Loucy (cell line): ENCODE results near the gene SLC35E3.
A peak's percentile ranks its signal among the peaks of the same experiment; 100 is the strongest.

ENCODE experiments used
- H2AFZ ChIP-seq: fragments of 200-600 bp; sonication (generic); 2 replicates; pipeline ENCODE4 v1.6.0; 2016; ENCODE audit warnings: antibody characterized with exemption, mild to moderate bottlenecking, low read length, moderate library complexity
- H3F3A ChIP-seq: fragments of 200-600 bp; 2 replicates; pipeline ENCODE4 v1.6.0; 2016; ENCODE audit warnings: antibody characterized with exemption, low read depth, mild to moderate bottlenecking
- H3K27me3 ChIP-seq: fragments of 200-600 bp; sonication (generic); 2 replicates; pipeline ENCODE4 v1.6.1; 2014; ENCODE audit warnings: low read length, mild to moderate bottlenecking; ENCODE audit not compliant: insufficient read depth, poor library complexity, severe bottlenecking
- H3K36me3 ChIP-seq: fragments of 200-600 bp; sonication (generic); 2 replicates; pipeline ENCODE4 v1.6.1; 2016; ENCODE audit warnings: low read length; ENCODE audit not compliant: insufficient read depth
- H3K4me1 ChIP-seq: fragments of 200-600 bp; sonication (generic); 2 replicates; pipeline ENCODE4 v1.5.1; 2014; ENCODE audit warnings: low read length, mild to moderate bottlenecking; ENCODE audit not compliant: insufficient read depth, poor library complexity, severe bottlenecking
- H3K4me2 ChIP-seq: fragments of 200-600 bp; sonication (generic); 2 replicates; pipeline ENCODE4 v1.6.0; 2014; ENCODE audit warnings: antibody characterized with exemption, low read length, low read depth, mild to moderate bottlenecking; ENCODE audit not compliant: poor library complexity, severe bottlenecking
- H3K4me3 ChIP-seq: fragments of 200-600 bp; sonication (generic); 2 replicates; pipeline ENCODE4 v1.5.1; 2014; ENCODE audit warnings: low read length, mild to moderate bottlenecking, mixed read lengths; ENCODE audit not compliant: poor library complexity, severe bottlenecking
- H3K79me2 ChIP-seq: fragments of 200-600 bp; sonication (generic); 2 replicates; pipeline ENCODE4 v1.6.1; 2014; ENCODE audit warnings: low read length; ENCODE audit not compliant: insufficient read depth
- H3K9ac ChIP-seq: fragments of 200-600 bp; sonication (generic); 2 replicates; pipeline ENCODE4 v1.6.0; 2014; ENCODE audit warnings: mild to moderate bottlenecking, low read depth, low read length, moderate library complexity; ENCODE audit not compliant: poor library complexity, severe bottlenecking
- H3K9me2 ChIP-seq: fragments of 200-600 bp; sonication (generic); replicated peaks from 2 replicates; pipeline ENCODE4 v1.6.1; 2016; ENCODE audit warnings: low read depth, low read length, mixed read lengths
- H3K9me3 ChIP-seq: fragments of 200-600 bp; sonication (generic); 2 replicates; pipeline ENCODE4 v1.6.1; 2014; ENCODE audit warnings: mild to moderate bottlenecking, antibody characterized with exemption, low read length, low read depth; ENCODE audit not compliant: insufficient read depth
- H4K20me1 ChIP-seq: fragments of 200-600 bp; sonication (generic); 2 replicates; pipeline ENCODE4 v1.6.0; 2014; ENCODE audit warnings: antibody characterized with exemption, low read length, mild to moderate bottlenecking; ENCODE audit not compliant: insufficient read depth, poor library complexity, severe bottlenecking
- EZH2phosphoT487 ChIP-seq: fragments of 200-600 bp; IDR thresholded peaks from 2 replicates; pipeline ENCODE4 v1.6.1; 2018; ENCODE audit warnings: antibody characterized with exemption, mild to moderate bottlenecking, moderate library complexity, borderline replicate concordance
- TF ChIP-seq, protein P1 (sequence below): fragments of 200-600 bp; sonication (generic); conservative IDR thresholded peaks from 2 replicates; pipeline ENCODE4 v1.5.1; 2014; ENCODE audit warnings: mild to moderate bottlenecking, antibody characterized with exemption, low read length

SLC35E3 gene

DNA sequence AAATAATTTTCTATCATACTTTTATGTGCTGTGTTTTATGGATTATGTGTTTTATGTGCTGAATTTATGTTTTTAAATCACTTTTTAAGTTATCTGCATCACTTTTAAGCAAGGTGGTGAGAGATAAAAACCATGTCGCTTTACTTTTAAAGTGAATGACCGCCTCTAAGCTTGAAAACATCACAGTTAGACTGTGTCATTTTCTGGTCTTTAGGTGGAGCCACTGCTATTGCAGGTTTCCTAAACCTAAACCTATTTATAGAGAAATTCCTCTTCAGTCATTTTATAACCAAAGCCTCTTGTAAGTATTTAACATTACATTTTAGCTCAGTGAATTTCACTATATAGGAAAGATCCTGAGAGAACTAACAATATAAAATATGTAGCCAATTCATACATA, 41.0 kb downstream of the SLC35E3 start:
- Histone ChIP-seq H3K27me3 (no peaks in the 10 kb centered on the region), H4K20me1 (no peaks in the 10 kb centered on the region), H3K9me2 (no peaks in the 10 kb centered on the region), H3K36me3 (no peaks in the 10 kb centered on the region), H3K4me1 (peaks cover 7% of the 10 kb centered on the region), H3K9ac (peak overlapping the region; percentile 58), H3K4me2 (peak overlapping the region; percentile 40), H2AFZ (peak overlapping the region; percentile 31; the same call in 1 of the 2 replicates), H3F3A (no peaks in the 10 kb centered on the region), H3K4me3 (no peak overlapping the region), H3K79me2 (no peaks in the 10 kb centered on the region), H3K9me3 (no peaks in the 10 kb centered on the region)
- TF ChIP-seq, protein P1, sequence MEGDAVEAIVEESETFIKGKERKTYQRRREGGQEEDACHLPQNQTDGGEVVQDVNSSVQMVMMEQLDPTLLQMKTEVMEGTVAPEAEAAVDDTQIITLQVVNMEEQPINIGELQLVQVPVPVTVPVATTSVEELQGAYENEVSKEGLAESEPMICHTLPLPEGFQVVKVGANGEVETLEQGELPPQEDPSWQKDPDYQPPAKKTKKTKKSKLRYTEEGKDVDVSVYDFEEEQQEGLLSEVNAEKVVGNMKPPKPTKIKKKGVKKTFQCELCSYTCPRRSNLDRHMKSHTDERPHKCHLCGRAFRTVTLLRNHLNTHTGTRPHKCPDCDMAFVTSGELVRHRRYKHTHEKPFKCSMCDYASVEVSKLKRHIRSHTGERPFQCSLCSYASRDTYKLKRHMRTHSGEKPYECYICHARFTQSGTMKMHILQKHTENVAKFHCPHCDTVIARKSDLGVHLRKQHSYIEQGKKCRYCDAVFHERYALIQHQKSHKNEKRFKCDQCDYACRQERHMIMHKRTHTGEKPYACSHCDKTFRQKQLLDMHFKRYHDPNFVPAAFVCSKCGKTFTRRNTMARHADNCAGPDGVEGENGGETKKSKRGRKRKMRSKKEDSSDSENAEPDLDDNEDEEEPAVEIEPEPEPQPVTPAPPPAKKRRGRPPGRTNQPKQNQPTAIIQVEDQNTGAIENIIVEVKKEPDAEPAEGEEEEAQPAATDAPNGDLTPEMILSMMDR: peak; percentile 58
- no peak for TF ChIP-seq EZH2phosphoT487

DNA sequence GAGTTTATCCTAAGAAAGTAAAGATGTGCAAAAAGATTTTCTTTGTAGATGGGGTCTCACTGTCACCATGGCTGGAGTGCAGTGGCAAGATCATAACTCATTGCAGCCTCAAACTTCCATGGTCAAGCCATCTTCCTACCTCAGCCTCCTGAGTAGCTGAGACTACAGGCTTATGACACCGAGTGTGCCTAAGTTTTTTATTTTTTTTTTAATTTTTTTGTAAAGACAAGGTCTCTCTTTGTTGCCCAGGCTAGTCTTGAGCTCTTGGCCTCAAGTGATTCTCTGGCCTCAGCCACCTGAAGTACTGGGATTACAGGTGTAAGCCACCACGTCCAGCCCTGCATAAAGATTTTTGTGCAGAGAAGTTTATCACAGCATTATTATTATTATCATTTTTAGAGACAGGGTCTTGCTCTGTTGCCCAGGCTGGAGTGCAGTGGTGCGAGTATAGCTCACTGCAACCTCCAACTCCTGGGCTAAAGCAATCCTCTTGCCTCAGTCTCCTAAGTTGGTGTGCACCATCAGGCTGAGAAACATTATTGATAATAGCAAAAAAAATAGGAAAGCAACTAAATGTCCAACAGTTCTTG, 42.7 kb downstream of the SLC35E3 start:
- Histone ChIP-seq H3K4me3 (no peak overlapping the region), H3K9me2 (no peaks in the 10 kb centered on the region), H3K36me3 (no peaks in the 10 kb centered on the region), H3K79me2 (no peaks in the 10 kb centered on the region), H3K27me3 (no peaks in the 10 kb centered on the region), H3F3A (no peaks in the 10 kb centered on the region), H3K9me3 (no peaks in the 10 kb centered on the region), H3K9ac (no peak overlapping the region), H4K20me1 (no peaks in the 10 kb centered on the region), H3K4me2 (no peak overlapping the region), H3K4me1 (peaks cover 14% of the 10 kb centered on the region), H2AFZ (no peak overlapping the region)
- no peak for TF ChIP-seq EZH2phosphoT487
- TF ChIP-seq, protein P1: no peak

DNA sequence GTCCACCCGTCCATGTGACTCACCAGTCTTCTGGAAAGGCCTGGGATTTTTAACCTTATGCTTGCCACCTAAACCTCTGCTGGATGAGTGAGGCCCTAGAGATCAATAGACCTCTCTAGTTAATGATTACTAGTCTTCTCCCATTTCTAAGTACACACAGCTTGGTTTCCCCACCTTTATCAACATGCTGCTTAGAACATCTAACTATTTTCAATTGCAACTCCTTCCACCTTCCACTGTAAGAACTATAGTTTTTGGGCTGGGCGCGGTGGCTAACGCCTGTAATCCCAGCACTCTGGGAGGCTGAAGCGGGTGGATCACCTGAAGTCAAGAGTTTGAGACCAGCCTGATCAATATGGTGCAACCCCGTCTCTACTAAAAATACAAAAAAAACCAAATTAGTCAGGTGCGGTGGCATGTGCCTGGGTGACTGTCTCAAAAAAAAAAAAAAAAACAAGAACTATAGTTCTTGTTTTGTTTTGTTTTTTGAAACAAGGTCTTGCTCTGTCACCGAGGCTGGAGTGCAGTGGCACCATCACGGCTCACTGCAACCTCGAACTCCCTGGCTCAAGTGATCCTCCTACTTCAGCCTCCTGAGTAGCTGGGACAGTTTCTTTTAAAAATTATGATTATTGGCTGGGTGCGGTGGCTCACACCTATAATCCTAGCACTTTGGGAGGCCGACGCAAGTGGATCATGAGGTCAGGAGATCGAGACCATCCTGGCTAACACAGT, 43.3 kb downstream of the SLC35E3 start:
- no peaks in the 10 kb centered on the region for H3F3A ChIP-seq
- no peaks in the 10 kb centered on the region for H3K9me2 ChIP-seq
- no peaks in the 10 kb centered on the region for H3K9me3 ChIP-seq
- H3K27me3 ChIP-seq: no peaks in the 10 kb centered on the region
- H4K20me1 ChIP-seq: no peaks in the 10 kb centered on the region
- H3K4me3 ChIP-seq: no peak overlapping the region
- TF ChIP-seq, protein P1: no peak
- TF ChIP-seq EZH2phosphoT487: no peak
- peaks cover 16% of the 10 kb centered on the region for H3K4me1 ChIP-seq
- no peak overlapping the region for H3K9ac ChIP-seq
- H3K36me3 ChIP-seq: no peaks in the 10 kb centered on the region
- H2AFZ ChIP-seq: no peak overlapping the region
- H3K79me2 ChIP-seq: no peaks in the 10 kb centered on the region
- H3K4me2 ChIP-seq: no peak overlapping the region
